SK-N-SH (cell line): Measurements from ENCODE around the gene LDLR. TPM values are rescaled to one million over a fixed set of nuclear protein-coding genes. Genes with fewer than 3 reads are reported as not detected.

ENCODE experiments used
- CTCF ChIA-PET: fragments of 300-600, 350-600 bp; formaldehyde crosslinking; extraction: SDS; loops from one replicate; lab custom pipeline; 2021; lab: Yijun Ruan, JAX
- POLR2A ChIA-PET: fragments of 350-600 bp; sonication (Branson Sonifier 250); formaldehyde crosslinking; extraction: SDS; loops from one replicate; lab custom pipeline; 2020; ENCODE audit warnings: antibody characterized with exemption, inconsistent platforms; lab: Yijun Ruan, JAX
- DNase-seq: peaks from one replicate; pipeline ENCODE4 v3.0.0; 2012
- H2AFZ ChIP-seq: fragments of 200-600 bp; sonication (generic); 2 replicates; pipeline ENCODE4 v1.8.1; 2016; ENCODE audit warnings: antibody characterized with exemption, mild to moderate bottlenecking, low read depth
- H3F3A ChIP-seq: fragments of 200-600 bp; sonication (generic); replicated peaks from 2 replicates; pipeline ENCODE3; 2016; ENCODE audit warnings: antibody characterized with exemption, mild to moderate bottlenecking; ENCODE audit not compliant: insufficient read depth
- H3K27ac ChIP-seq, 2 experiments: fragments of 200-500 bp in 1 of 2; fragments of 200-600 bp in 1 of 2; sonication (Bioruptor generic) in 1 of 2; sonication (generic), shearing (Covaris generic) in 1 of 2; 2 replicates each; pipeline versions ENCODE4 v1.5.1 to v1.6.1; 2014 to 2016; ENCODE audit warnings: low read depth in 2 of 2, inconsistent platforms in 1 of 2, low read length in 1 of 2, mild to moderate bottlenecking in 1 of 2, mixed read lengths in 1 of 2
- H3K27me3 ChIP-seq: fragments of 200-600 bp; sonication (generic), shearing (Covaris generic); 2 replicates; pipeline ENCODE4 v1.6.1; 2016; ENCODE audit warnings: mixed run types; ENCODE audit not compliant: insufficient read depth
- H3K36me3 ChIP-seq, 2 experiments: fragments of 200-500 bp in 1 of 2; fragments of 200-600 bp in 1 of 2; sonication (Bioruptor generic) in 1 of 2; sonication (generic) in 1 of 2; replicated peaks in 1 of 2; 2 replicates each; pipeline versions ENCODE3 to v1.5.1; 2014 to 2016; ENCODE audit warnings: low read length in 1 of 2, mild to moderate bottlenecking in 1 of 2; ENCODE audit not compliant: insufficient read depth in 2 of 2, control insufficient read depth in 1 of 2
- H3K4me1 ChIP-seq, 2 experiments: fragments of 200-500 bp in 1 of 2; fragments of 200-600 bp in 1 of 2; sonication (Bioruptor generic) in 1 of 2; sonication (generic), shearing (Covaris generic) in 1 of 2; 2 replicates each; pipeline versions ENCODE4 v1.5.1 to v1.6.1; 2014 to 2016; ENCODE audit warnings: low read depth in 1 of 2, low read length in 1 of 2, mixed run types in 1 of 2; ENCODE audit not compliant: insufficient read depth in 2 of 2, control insufficient read depth in 1 of 2
- H3K4me2 ChIP-seq: fragments of 200-600 bp; sonication (generic), shearing (Covaris generic); 2 replicates; pipeline ENCODE4 v1.6.1; 2017; ENCODE audit warnings: mixed run types
- H3K4me3 ChIP-seq, 2 experiments: fragments of 200-500 bp in 1 of 2; fragments of 200-600 bp in 1 of 2; sonication (Bioruptor generic) in 1 of 2; sonication (generic), shearing (Covaris generic) in 1 of 2; 2 replicates each; pipeline versions ENCODE4 v1.5.1 to v1.8.1; 2014 to 2016; ENCODE audit warnings: low read depth in 2 of 2, inconsistent platforms in 1 of 2, low read length in 1 of 2, mild to moderate bottlenecking in 1 of 2, mixed read lengths in 1 of 2, moderate library complexity in 1 of 2
- H3K79me2 ChIP-seq: fragments of 200-600 bp; sonication (generic); 2 replicates; pipeline ENCODE4 v1.8.1; 2017; ENCODE audit warnings: mild to moderate bottlenecking; ENCODE audit not compliant: insufficient read depth
- H3K9ac ChIP-seq: fragments of 200-600 bp; sonication (generic); 2 replicates; pipeline ENCODE4 v1.6.1; 2017; ENCODE audit warnings: mixed run types
- H3K9me2 ChIP-seq: fragments of 200-600 bp; sonication (generic); 2 replicates; pipeline ENCODE4 v1.6.1; 2017; ENCODE audit warnings: mixed run types
- H3K9me3 ChIP-seq: fragments of 200-600 bp; sonication (generic); 2 replicates; pipeline ENCODE4 v1.6.1; 2017; ENCODE audit warnings: mixed run types, mild to moderate bottlenecking, moderate library complexity
- H4K20me1 ChIP-seq: fragments of 200-600 bp; sonication (generic); 2 replicates; pipeline ENCODE4 v1.6.1; 2017; ENCODE audit warnings: mild to moderate bottlenecking, mixed run types; ENCODE audit not compliant: insufficient read depth
- CHD2 ChIP-seq: fragments of 150-350 bp; IDR thresholded peaks from 2 replicates; pipeline ENCODE4 v1.6.1; 2018; ENCODE audit warnings: low read length; ENCODE audit not compliant: partially characterized antibody
- CTCF ChIP-seq: fragments of 200-600 bp; sonication (generic); IDR thresholded peaks from 2 replicates; pipeline ENCODE4 v1.6.1; 2017; ENCODE audit warnings: antibody characterized with exemption, mild to moderate bottlenecking, moderate library complexity
- ELF1 ChIP-seq: IDR thresholded peaks from 2 replicates; pipeline ENCODE4 v1.4.0; 2012
- EP300 ChIP-seq, 2 experiments: IDR thresholded peaks; 2 replicates each; pipeline versions ENCODE4 v1.4.0 to v1.6.1; 2012; ENCODE audit warnings: borderline replicate concordance in 1 of 2, low read depth in 1 of 2, low read length in 1 of 2
- EZH2phosphoT487 ChIP-seq: fragments of 200-600 bp; sonication (generic); IDR thresholded peaks from 2 replicates; pipeline ENCODE4 v1.6.1; 2017; ENCODE audit warnings: low read depth, mixed run types, mild to moderate bottlenecking, antibody characterized with exemption, moderate library complexity, borderline replicate concordance
- FOXM1 ChIP-seq: IDR thresholded peaks from 2 replicates; pipeline ENCODE4 v1.4.0; 2012; ENCODE audit warnings: low read depth, mild to moderate bottlenecking
- MAX ChIP-seq: IDR thresholded peaks from 2 replicates; pipeline ENCODE4 v1.4.0; 2012; ENCODE audit warnings: low read depth
- MXI1 ChIP-seq: IDR thresholded peaks from 2 replicates; pipeline ENCODE4 v1.6.1; 2012; ENCODE audit warnings: mild to moderate bottlenecking, low read depth, low read length, improper control_type of control experiment
- NFIC ChIP-seq: IDR thresholded peaks from 2 replicates; pipeline ENCODE4 v1.4.0; 2012; ENCODE audit warnings: borderline replicate concordance
- POLR2AphosphoS5 ChIP-seq: IDR thresholded peaks from 2 replicates; pipeline ENCODE4 v1.6.1; 2012; ENCODE audit warnings: low read depth, low read length
- RAD21 ChIP-seq: IDR thresholded peaks from 2 replicates; pipeline ENCODE4 v1.6.1; 2012; ENCODE audit warnings: mild to moderate bottlenecking, low read length
- RFX5 ChIP-seq: IDR thresholded peaks from 2 replicates; pipeline ENCODE4 v1.6.1; 2012; ENCODE audit warnings: mild to moderate bottlenecking, improper control_type of control experiment, low read length
- RXRA ChIP-seq: IDR thresholded peaks from 2 replicates; pipeline ENCODE4 v1.4.0; 2012; ENCODE audit warnings: low read depth, mild to moderate bottlenecking, borderline replicate concordance
- SIN3A ChIP-seq: IDR thresholded peaks from 2 replicates; pipeline ENCODE4 v1.6.1; 2012; ENCODE audit warnings: low read depth, mild to moderate bottlenecking, low read length, moderate library complexity, borderline replicate concordance
- TAF1 ChIP-seq: IDR thresholded peaks from 2 replicates; pipeline ENCODE4 v1.6.1; 2012; ENCODE audit warnings: low read depth, mild to moderate bottlenecking, low read length, moderate library complexity, borderline replicate concordance
- ZBTB33 ChIP-seq: IDR thresholded peaks from 2 replicates; pipeline ENCODE4 v1.4.0; 2012; ENCODE audit warnings: low read depth, borderline replicate concordance
- WGBS: methylation state at CpG from one replicate; pipeline ENCODE4 v1.1.6; 2017; ENCODE audit warnings: low lambda C conversion rate; 5-methylcytosine and 5-hydroxymethylcytosine counted together
- polyA plus RNA-seq, 3 experiments: library from polyadenylated mRNA; depleted of rRNA; stranded (reverse); fragments of >200 nt; gene quantifications; 2 replicates each; pipeline ENCODE4 v1.2.3, GENCODE V29; 2012

The LDLR gene
- polyA plus RNA-seq, 1 of the 3 experiments (the other 2 are of a cell fraction), result 25.1 TPM

DNA sequence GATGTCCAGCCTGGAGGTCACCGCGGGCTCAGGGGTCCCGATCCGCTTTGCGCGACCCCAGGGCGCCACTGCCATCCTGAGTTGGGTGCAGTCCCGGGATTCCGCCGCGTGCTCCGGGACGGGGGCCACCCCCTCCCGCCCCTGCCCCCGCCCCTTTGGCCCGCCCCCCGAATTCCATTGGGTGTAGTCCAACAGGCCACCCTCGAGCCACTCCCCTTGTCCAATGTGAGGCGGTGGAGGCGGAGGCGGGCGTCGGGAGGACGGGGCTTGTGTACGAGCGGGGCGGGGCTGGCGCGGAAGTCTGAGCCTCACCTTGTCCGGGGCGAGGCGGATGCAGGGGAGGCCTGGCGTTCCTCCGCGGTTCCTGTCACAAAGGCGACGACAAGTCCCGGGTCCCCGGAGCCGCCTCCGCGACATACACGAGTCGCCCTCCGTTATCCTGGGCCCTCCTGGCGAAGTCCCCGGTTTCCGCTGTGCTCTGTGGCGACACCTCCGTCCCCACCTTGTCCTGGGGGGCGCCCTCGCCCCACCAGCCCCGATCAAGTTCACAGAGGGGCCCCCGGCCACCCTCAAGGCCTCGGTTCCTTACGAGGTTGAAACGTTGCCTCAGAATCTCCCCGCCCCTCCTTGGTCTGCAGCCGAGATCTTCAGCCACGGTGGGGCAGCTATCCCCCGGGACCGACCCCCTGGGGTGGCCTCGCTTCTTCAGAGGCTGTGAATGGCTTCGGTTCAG lies 1.2 kb downstream of the LDLR start:
- Histone ChIP-seq H3K9me3 (no peaks in the 10 kb centered on the region), H3K27ac (peak overlapping the region; percentile 83 to 85), H3K36me3 (peaks cover 0 to 1% of the 10 kb centered on the region in 2 experiments), H3K79me2 (peaks cover 57% of the 10 kb centered on the region), H3K9ac (peak overlapping the region; percentile 96), H4K20me1 (no peaks in the 10 kb centered on the region), H3K9me2 (no peaks in the 10 kb centered on the region), H3K4me3 (peak overlapping the region; percentile 63 to 67), H2AFZ (peak overlapping the region; percentile 72; the same call in 1 of the 2 replicates), H3K4me2 (peak overlapping the region; percentile 97), H3K4me1 (peaks cover 7 to 25% of the 10 kb centered on the region in 2 experiments), H3K27me3 (no peaks in the 10 kb centered on the region), H3F3A (peaks cover 47% of the 10 kb centered on the region)
- 3% methylated on average over 19 of the region's 64 CpGs for WGBS
- peak; percentile 96 for DNase-seq
- peak; percentile 81 for TF ChIP-seq MXI1
- peak; percentile 24; the same call in 1 of the 2 replicates for TF ChIP-seq CTCF
- TF ChIP-seq SIN3A, result peak; percentile 34; the same call in 1 of the 2 replicates
- no peak for TF ChIP-seq NFIC
- peak; percentile 73 for TF ChIP-seq POLR2AphosphoS5
- TF ChIP-seq TAF1, result peak; percentile 45; the same call in 1 of the 2 replicates
- peak; percentile 11; the same call in 1 of the 2 replicates for TF ChIP-seq ELF1
- peak; percentile 71 for TF ChIP-seq MAX
- TF ChIP-seq CHD2, result peak; percentile 8
- TF ChIP-seq RFX5, result no peak
- TF ChIP-seq EZH2phosphoT487, result no peak
- ChIA-PET CTCF (interaction anchor here (1.5 to 7.6 kb wide), 2 partner anchors 15 to 35 kb away, joined by 4 to 47 read pairs; no protein-coding TSS in a partner anchor), POLR2A (no interaction called here)

GRCh38 chr19:11090997-11091702 lies 1.9 kb downstream of the LDLR start:
- Histone ChIP-seq H3K27ac (peak overlapping the region; percentile 77 to 83), H3K4me1 (peaks cover 7 to 28% of the 10 kb centered on the region in 2 experiments), H3K27me3 (no peaks in the 10 kb centered on the region), H3F3A (peaks cover 48% of the 10 kb centered on the region), H3K36me3 (peaks cover 0 to 6% of the 10 kb centered on the region in 2 experiments), H4K20me1 (no peaks in the 10 kb centered on the region), H3K4me3 (peak overlapping the region; percentile 63 to 67), H3K4me2 (peak overlapping the region; percentile 97), H3K9me3 (no peaks in the 10 kb centered on the region), H3K79me2 (peaks cover 64% of the 10 kb centered on the region), H3K9ac (peak overlapping the region; percentile 96), H3K9me2 (no peaks in the 10 kb centered on the region), H2AFZ (peak overlapping the region; percentile 72; the same call in 1 of the 2 replicates)
- WGBS, result 60% methylated on average over 11 of the region's 11 CpGs
- CTCF ChIA-PET, result interaction anchor here (1.5 to 7.6 kb wide), 4 partner anchors 14 to 154 kb away, joined by 3 to 47 read pairs (median 4); no protein-coding TSS in a partner anchor
- no peak for TF ChIP-seq EP300 (IDR thresholded peaks at IDR 0.05; ENCODE audit: borderline replicate concordance in 1 of 2, low read depth in 1 of 2, low read length in 1 of 2)
- TF ChIP-seq RXRA, result no peak
- TF ChIP-seq CHD2, result no peak
- no peak for TF ChIP-seq RAD21
- no peak for TF ChIP-seq ZBTB33
- no peak for TF ChIP-seq SIN3A
- TF ChIP-seq FOXM1, result no peak
- no peak for TF ChIP-seq MAX
- no peak for TF ChIP-seq RFX5
- DNase-seq, result no peak
- POLR2A ChIA-PET, result no interaction called here
